ENCODE data around the gene OSBPL6.

DNA sequence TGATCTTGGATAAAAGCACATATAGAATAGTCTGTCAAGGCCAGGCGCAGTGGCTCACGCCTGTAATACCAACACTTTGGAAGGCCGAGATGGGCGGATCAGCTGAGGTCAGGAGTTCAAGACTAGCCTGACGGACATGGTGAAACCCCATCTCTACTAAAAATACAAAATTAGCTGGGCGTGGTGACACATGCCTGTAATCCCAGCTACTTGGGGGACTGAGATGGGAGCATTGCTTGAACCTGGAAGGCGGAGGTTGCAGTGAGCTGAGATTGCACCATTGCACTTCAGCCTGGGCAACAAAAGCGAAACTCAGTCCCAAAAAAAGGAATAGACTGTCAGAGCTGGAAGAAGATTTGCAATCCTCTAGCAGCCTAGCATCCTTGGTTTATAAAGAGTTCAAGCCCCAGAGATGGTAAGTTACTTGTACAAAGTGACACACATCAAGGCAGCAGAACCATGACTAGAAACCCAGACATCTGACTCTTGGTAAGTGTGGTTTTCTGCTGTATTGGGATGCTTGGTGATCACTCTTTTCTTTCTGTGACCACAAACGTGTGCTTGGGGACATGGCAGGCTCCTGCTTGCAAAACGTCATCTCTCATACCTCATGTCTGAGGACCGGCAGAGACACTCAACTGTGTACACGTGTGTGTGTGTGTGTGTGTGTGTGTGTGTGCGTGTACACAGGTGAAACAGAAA is 69.0 kb downstream of the OSBPL6 start:
- TF ChIP-seq PBX3 (IDR thresholded peaks at IDR 0.05; ENCODE audit: insufficient replicate concordance, low read depth, low read length) (no peak), POLR2A (IDR thresholded peaks at IDR 0.05; ENCODE audit: low read depth, low read length) (no peak), SMAD1 (IDR thresholded peaks at IDR 0.05; ENCODE audit: low read depth, partially characterized antibody) (no peak), GABPA (IDR thresholded peaks at IDR 0.05; ENCODE audit: low read depth) (no peak), CREB1 (IDR thresholded peaks at IDR 0.05; ENCODE audit: low read depth) (no peak), CEBPB (IDR thresholded peaks at IDR 0.05; ENCODE audit: borderline replicate concordance in 1 of 2, low read depth in 2 of 2, low read length in 2 of 2) (no peak), EP300 (IDR thresholded peaks at IDR 0.05; ENCODE audit: borderline replicate concordance in 1 of 2, control insufficient read depth in 1 of 2, low read depth in 2 of 2, low read length in 2 of 2) (no peak), IKZF1 (conservative IDR thresholded peaks at IDR 0.05) (no peak)
- TF ChIP-seq, protein P1, sequence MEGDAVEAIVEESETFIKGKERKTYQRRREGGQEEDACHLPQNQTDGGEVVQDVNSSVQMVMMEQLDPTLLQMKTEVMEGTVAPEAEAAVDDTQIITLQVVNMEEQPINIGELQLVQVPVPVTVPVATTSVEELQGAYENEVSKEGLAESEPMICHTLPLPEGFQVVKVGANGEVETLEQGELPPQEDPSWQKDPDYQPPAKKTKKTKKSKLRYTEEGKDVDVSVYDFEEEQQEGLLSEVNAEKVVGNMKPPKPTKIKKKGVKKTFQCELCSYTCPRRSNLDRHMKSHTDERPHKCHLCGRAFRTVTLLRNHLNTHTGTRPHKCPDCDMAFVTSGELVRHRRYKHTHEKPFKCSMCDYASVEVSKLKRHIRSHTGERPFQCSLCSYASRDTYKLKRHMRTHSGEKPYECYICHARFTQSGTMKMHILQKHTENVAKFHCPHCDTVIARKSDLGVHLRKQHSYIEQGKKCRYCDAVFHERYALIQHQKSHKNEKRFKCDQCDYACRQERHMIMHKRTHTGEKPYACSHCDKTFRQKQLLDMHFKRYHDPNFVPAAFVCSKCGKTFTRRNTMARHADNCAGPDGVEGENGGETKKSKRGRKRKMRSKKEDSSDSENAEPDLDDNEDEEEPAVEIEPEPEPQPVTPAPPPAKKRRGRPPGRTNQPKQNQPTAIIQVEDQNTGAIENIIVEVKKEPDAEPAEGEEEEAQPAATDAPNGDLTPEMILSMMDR (IDR thresholded peaks at IDR 0.05 in 2 of 3, conservative IDR thresholded peaks at IDR 0.05 in 1 of 3; ENCODE audit: control insufficient read depth in 2 of 3, extremely low read depth in 1 of 3, insufficient read depth in 1 of 3, low read depth in 3 of 3, low read length in 3 of 3) = no peak
